GM04504 (cell line): ENCODE measurements around the gene TEX19.
"Not testable (repeated sequence)": the region's sequence is repeated elsewhere in the genome, so short reads cannot be mapped to it uniquely, and the experiment has no call there.

Source experiments
- DNase-seq: peaks from one replicate; pipeline ENCODE4 v3.0.0-alpha.2; 2012; ENCODE audit warnings: low read depth

TEX19 gene

GRCh38 chr17:82356845-82357355, 2.1 kb upstream of the TEX19 start:
- DNase-seq: no peak

GRCh38 chr17:82357394-82357793, 1.7 kb upstream of the TEX19 start:
- DNase-seq: no peak

GRCh38 chr17:82359451-82360074, 516 bp downstream of the TEX19 start:
- not testable (repeated sequence) for DNase-seq

- no peak for DNase-seq
Measured at GRCh38 chr17:82361885-82362633, 3.0 kb downstream of the TEX19 start.

GRCh38 chr17:82365606-82366295, 6.7 kb downstream of the TEX19 start:
- DNase-seq: no peak

- no peak for DNase-seq
Measured at GRCh38 chr17:82366749-82367148, 7.7 kb downstream of the TEX19 start.

GRCh38 chr17:82367724-82368524, 8.9 kb downstream of the TEX19 start:
- no peak for DNase-seq

GRCh38 chr17:82369211-82369610, 10.2 kb downstream of the TEX19 start:
- DNase-seq: no peak

GRCh38 chr17:82370471-82371332, 11.7 kb downstream of the TEX19 start:
- no peak for DNase-seq

GRCh38 chr17:82371333-82372248, 12.5 kb downstream of the TEX19 start, which contains the start of gene UTS2R:
Gene UTS2R (plus strand): TSS chr17:82371765. CDS start chr17:82374325, 2,560 bp downstream.
- DNase-seq: no peak

GRCh38 chr17:82372249-82373071, 13.4 kb downstream of the TEX19 start:
- no peak for DNase-seq

- DNase-seq: not testable (repeated sequence)
Measured at GRCh38 chr17:82373072-82373452, 14.0 kb downstream of the TEX19 start.

GRCh38 chr17:82373731-82374625, 14.9 kb downstream of the TEX19 start:
- no peak for DNase-seq

GRCh38 chr17:82374626-82375331, 15.7 kb downstream of the TEX19 start:
- DNase-seq: no peak

GRCh38 chr17:82375359-82376041, 16.5 kb downstream of the TEX19 start:
- no peak for DNase-seq

- no peak for DNase-seq
Measured at GRCh38 chr17:82376042-82376730, 17.1 kb downstream of the TEX19 start.
